Endothelial cell of umbilical vein (primary cell): ENCODE results near the gene ACTR3C.

ENCODE experiments used
- EZH2 ChIP-seq: IDR thresholded peaks from 2 replicates; pipeline ENCODE4 v1.6.1; 2012; ENCODE audit warnings: borderline replicate concordance, low read depth, mild to moderate bottlenecking, moderate library complexity, low read length, inconsistent platforms; ENCODE audit not compliant: severe bottlenecking
- TF ChIP-seq, protein P1 (sequence below), 2 donors: IDR thresholded peaks; 1 replicate in 1 of 2; 2 replicates in 1 of 2; pipeline ENCODE4 v1.5.1; 2011; ENCODE audit warnings: low read length in 2 of 2, mild to moderate bottlenecking in 2 of 2, moderate library complexity in 2 of 2, control low read depth in 1 of 2, inconsistent platforms in 1 of 2, low read depth in 1 of 2; ENCODE audit not compliant: insufficient read depth in 1 of 2; ENCODE audit errors: extremely low read depth in 1 of 2

DNA sequence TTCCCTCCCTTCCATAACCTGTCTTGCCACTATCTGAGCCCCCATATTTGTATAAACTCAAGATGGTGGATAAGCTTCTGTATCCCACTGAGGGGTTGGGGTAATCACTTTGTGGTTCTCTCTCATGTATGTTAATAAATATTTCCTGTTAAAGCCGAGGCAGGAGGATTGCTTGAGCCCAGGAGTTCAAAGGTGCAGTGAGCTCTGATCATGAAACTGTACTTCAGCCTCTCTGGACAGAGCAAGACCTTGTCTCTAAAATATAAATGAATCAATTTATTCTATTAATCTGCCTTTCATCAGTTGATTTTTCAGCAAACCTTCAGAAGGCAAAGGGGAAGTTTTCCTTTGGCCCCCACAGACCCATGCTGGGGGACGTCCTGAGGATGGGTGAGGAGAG, 19.9 kb upstream of the ACTR3C start:
- no peak for TF ChIP-seq EZH2
- TF ChIP-seq, protein P1, sequence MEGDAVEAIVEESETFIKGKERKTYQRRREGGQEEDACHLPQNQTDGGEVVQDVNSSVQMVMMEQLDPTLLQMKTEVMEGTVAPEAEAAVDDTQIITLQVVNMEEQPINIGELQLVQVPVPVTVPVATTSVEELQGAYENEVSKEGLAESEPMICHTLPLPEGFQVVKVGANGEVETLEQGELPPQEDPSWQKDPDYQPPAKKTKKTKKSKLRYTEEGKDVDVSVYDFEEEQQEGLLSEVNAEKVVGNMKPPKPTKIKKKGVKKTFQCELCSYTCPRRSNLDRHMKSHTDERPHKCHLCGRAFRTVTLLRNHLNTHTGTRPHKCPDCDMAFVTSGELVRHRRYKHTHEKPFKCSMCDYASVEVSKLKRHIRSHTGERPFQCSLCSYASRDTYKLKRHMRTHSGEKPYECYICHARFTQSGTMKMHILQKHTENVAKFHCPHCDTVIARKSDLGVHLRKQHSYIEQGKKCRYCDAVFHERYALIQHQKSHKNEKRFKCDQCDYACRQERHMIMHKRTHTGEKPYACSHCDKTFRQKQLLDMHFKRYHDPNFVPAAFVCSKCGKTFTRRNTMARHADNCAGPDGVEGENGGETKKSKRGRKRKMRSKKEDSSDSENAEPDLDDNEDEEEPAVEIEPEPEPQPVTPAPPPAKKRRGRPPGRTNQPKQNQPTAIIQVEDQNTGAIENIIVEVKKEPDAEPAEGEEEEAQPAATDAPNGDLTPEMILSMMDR (IDR thresholded peaks at IDR 0.05; ENCODE audit: extremely low read depth in 1 of 2, insufficient read depth in 1 of 2, low read depth in 1 of 2, low read length in 2 of 2): no peak
